HG02970 (cell line): Measurements from ENCODE around the gene NLGN2.

ENCODE experiments used
- ATAC-seq: cut with Tn5 transposase; IDR thresholded peaks from one replicate; pipeline ENCODE4 v1.9.1; 2021; ENCODE audit warnings: mild to moderate bottlenecking, moderate library complexity, moderate number of reproducible peaks; ENCODE audit not compliant: unreplicated experiment, low FRiP score

NLGN2 gene

GRCh38 chr17:7460850-7461660, 53.4 kb downstream of the NLGN2 start:
- ATAC-seq: no peak

- no peak for ATAC-seq
These were observed 55.1 kb downstream of the NLGN2 start for GRCh38 chr17:7462474-7463371.

- ATAC-seq: no peak
These were observed 55.8 kb downstream of the NLGN2 start for GRCh38 chr17:7463372-7463846.

GRCh38 chr17:7464081-7464480, 56.4 kb downstream of the NLGN2 start:
- ATAC-seq: no peak

- no peak for ATAC-seq
These were observed 58.1 kb downstream of the NLGN2 start for GRCh38 chr17:7465597-7466275.

- ATAC-seq: no peak
These were observed 58.6 kb downstream of the NLGN2 start for GRCh38 chr17:7466318-7466638.

GRCh38 chr17:7466639-7467341, 59.1 kb downstream of the NLGN2 start:
- ATAC-seq: no peak

- no peak for ATAC-seq
These were observed 59.9 kb downstream of the NLGN2 start for GRCh38 chr17:7467498-7467897.

GRCh38 chr17:7468290-7468689, 60.6 kb downstream of the NLGN2 start:
- ATAC-seq: no peak

- no peak for ATAC-seq
These were observed 61.3 kb downstream of the NLGN2 start for GRCh38 chr17:7468804-7469389.
